Measurements from ENCODE around the gene GPR3.
"Not testable (repeated sequence)": the region's sequence is repeated elsewhere in the genome, so short reads cannot be mapped to it uniquely, and the experiment has no call there.

GRCh38 chr1:27432725-27433124, 40.3 kb downstream of the GPR3 start:
- TF ChIP-seq CTCF (conservative IDR thresholded peaks at IDR 0.05; ENCODE audit: low read length); EZH2phosphoT487 (IDR thresholded peaks at IDR 0.05; ENCODE audit: borderline replicate concordance): not testable (repeated sequence)
